ENCODE measurements around the gene NPY2R. TPM values are rescaled to one million over a fixed set of nuclear protein-coding genes. Genes with fewer than 3 reads are reported as not detected.

NPY2R gene
- total and polyA plus RNA-seq, 4 donors = 0.04 TPM; not detected in 3

DNA sequence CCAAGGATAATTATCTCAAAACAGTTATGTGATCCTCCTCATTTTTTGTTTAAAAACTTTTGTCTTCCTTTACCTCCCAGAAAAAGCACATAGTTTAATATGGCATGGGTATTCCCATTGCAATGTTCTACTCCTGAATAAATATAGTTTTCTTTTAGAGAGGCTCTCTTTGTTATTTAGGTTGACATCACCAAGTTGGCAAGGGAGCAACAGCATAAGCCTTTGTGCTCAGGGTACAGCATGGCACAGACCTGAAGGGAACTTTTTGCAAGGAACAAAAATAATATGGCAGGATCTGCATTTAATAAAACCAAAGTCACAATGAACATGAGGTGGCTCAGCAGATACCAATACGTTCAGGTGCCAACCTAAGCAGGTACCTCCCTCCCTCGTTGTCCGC is 47.1 kb upstream of the NPY2R start:
- Histone ChIP-seq H3K9me3 (ENCODE audit: control insufficient read depth in 4 of 4, low read length in 3 of 4) (no peaks in the 10 kb centered on the region), H3K9ac (ENCODE audit: low read depth in 1 of 2, low read length in 2 of 2) (no peak overlapping the region), H3K36me3 (ENCODE audit: control insufficient read depth in 4 of 4, insufficient read depth in 3 of 4, low read depth in 1 of 4, low read length in 3 of 4) (no peaks in the 10 kb centered on the region), H3K4me3 (ENCODE audit: low read depth in 1 of 3, low read length in 3 of 3) (no peak overlapping the region), H3K27ac (ENCODE audit: low read depth in 1 of 2, low read length in 2 of 2) (no peak overlapping the region), H3K27me3 (ENCODE audit: control insufficient read depth in 4 of 4, insufficient read depth in 4 of 4, low read length in 3 of 4) (peaks cover 0 to 2% (median 0%) of the 10 kb centered on the region in 4 donors), H3K4me1 (ENCODE audit: control insufficient read depth in 4 of 4, insufficient read depth in 4 of 4, low read length in 3 of 4) (no peaks in the 10 kb centered on the region)
- DNase-seq (ENCODE audit: low spot score) = no peak
- 91% methylated on average over 3 of the region's 3 CpGs for WGBS
- TF ChIP-seq EGR1 (IDR thresholded peaks at IDR 0.05; ENCODE audit: low read depth in 2 of 2) (no peak), GABPA (IDR thresholded peaks at IDR 0.05 in 1 of 2, conservative IDR thresholded peaks at IDR 0.05 in 1 of 2) (no peak), ZBTB33 (IDR thresholded peaks at IDR 0.05) (no peak), FOXA1 (IDR thresholded peaks at IDR 0.05) (no peak), NR2F2 (IDR thresholded peaks at IDR 0.05) (no peak), SP1 (IDR thresholded peaks at IDR 0.05) (no peak), YY1 (IDR thresholded peaks at IDR 0.05) (no peak), TAF1 (conservative IDR thresholded peaks at IDR 0.05) (no peak), RAD21 (IDR thresholded peaks at IDR 0.05) (no peak), JUND (IDR thresholded peaks at IDR 0.05) (no peak), RXRA (IDR thresholded peaks at IDR 0.05) (no peak), FOXA2 (IDR thresholded peaks at IDR 0.05) (no peak), HNF4G (IDR thresholded peaks at IDR 0.05) (no peak)
- TF ChIP-seq, protein P1, sequence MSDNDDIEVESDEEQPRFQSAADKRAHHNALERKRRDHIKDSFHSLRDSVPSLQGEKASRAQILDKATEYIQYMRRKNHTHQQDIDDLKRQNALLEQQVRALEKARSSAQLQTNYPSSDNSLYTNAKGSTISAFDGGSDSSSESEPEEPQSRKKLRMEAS (IDR thresholded peaks at IDR 0.05) = no peak
- TF ChIP-seq, protein P2, sequence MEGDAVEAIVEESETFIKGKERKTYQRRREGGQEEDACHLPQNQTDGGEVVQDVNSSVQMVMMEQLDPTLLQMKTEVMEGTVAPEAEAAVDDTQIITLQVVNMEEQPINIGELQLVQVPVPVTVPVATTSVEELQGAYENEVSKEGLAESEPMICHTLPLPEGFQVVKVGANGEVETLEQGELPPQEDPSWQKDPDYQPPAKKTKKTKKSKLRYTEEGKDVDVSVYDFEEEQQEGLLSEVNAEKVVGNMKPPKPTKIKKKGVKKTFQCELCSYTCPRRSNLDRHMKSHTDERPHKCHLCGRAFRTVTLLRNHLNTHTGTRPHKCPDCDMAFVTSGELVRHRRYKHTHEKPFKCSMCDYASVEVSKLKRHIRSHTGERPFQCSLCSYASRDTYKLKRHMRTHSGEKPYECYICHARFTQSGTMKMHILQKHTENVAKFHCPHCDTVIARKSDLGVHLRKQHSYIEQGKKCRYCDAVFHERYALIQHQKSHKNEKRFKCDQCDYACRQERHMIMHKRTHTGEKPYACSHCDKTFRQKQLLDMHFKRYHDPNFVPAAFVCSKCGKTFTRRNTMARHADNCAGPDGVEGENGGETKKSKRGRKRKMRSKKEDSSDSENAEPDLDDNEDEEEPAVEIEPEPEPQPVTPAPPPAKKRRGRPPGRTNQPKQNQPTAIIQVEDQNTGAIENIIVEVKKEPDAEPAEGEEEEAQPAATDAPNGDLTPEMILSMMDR (IDR thresholded peaks at IDR 0.05; ENCODE audit: low read depth, low read length, missing input control) = no peak

- TF ChIP-seq FOXA2 (IDR thresholded peaks at IDR 0.05) = no peak
- TF ChIP-seq ATF3 (IDR thresholded peaks at IDR 0.05) = no peak
- TF ChIP-seq YY1 (IDR thresholded peaks at IDR 0.05) = no peak
- no peak for TF ChIP-seq ZBTB33 (IDR thresholded peaks at IDR 0.05)
- TF ChIP-seq RAD21 (IDR thresholded peaks at IDR 0.05) = no peak
- no peak for TF ChIP-seq SP1 (IDR thresholded peaks at IDR 0.05)
- TF ChIP-seq EGR1 (IDR thresholded peaks at IDR 0.05; ENCODE audit: low read depth in 2 of 2) = no peak
- no peaks in the 10 kb centered on the region for H3K4me1 ChIP-seq (ENCODE audit: control insufficient read depth in 4 of 4, insufficient read depth in 4 of 4, low read length in 3 of 4)
- H3K9ac ChIP-seq (ENCODE audit: low read depth in 1 of 2, low read length in 2 of 2) = no peak overlapping the region
- H3K27me3 ChIP-seq (ENCODE audit: control insufficient read depth in 4 of 4, insufficient read depth in 4 of 4, low read length in 3 of 4) = peaks cover 0 to 2% (median 0%) of the 10 kb centered on the region in 4 donors
- no peak for DNase-seq (ENCODE audit: low spot score)
- H3K9me3 ChIP-seq (ENCODE audit: control insufficient read depth in 4 of 4, low read length in 3 of 4) = no peaks in the 10 kb centered on the region
- no peaks in the 10 kb centered on the region for H3K36me3 ChIP-seq (ENCODE audit: control insufficient read depth in 4 of 4, insufficient read depth in 3 of 4, low read depth in 1 of 4, low read length in 3 of 4)
- WGBS = 61% methylated on average over 2 of the region's 2 CpGs
- no peak overlapping the region for H3K4me3 ChIP-seq (ENCODE audit: low read depth in 1 of 3, low read length in 3 of 3)
- no peak overlapping the region for H3K27ac ChIP-seq (ENCODE audit: low read depth in 1 of 2, low read length in 2 of 2)
These were observed 43.7 kb upstream of the NPY2R start for GRCh38 chr4:155164718-155165117.

Data from liver (tissue), 9 donors.